Uterus (tissue), 4 donors: ENCODE results near the gene TRIM33. TPM values are rescaled to one million over a fixed set of nuclear protein-coding genes. Genes with fewer than 3 reads are reported as not detected.

ENCODE experiments used
- DNase-seq, 2 donors: peaks; one replicate each; pipeline ENCODE4 v3.0.0-alpha.2; 2019 to 2020
- H3K27ac ChIP-seq, 2 donors: fragments of 200-600 bp; sonication (generic); 1 replicate in 1 of 2; 2 replicates in 1 of 2; pipeline ENCODE4 v1.5.1; 2016 to 2018
- H3K27me3 ChIP-seq, 2 donors: fragments of 200-600 bp; sonication (generic); one replicate each; pipeline ENCODE4 v1.5.1; 2018 to 2019; ENCODE audit warnings: control low read depth in 1 of 2
- H3K36me3 ChIP-seq, 2 donors: fragments of 200-600 bp; sonication (generic); one replicate each; pipeline ENCODE4 v1.5.1; 2019; ENCODE audit warnings: control low read depth in 1 of 2
- H3K4me1 ChIP-seq, 2 donors: fragments of 200-600 bp; sonication (generic); one replicate each; pipeline ENCODE4 v1.5.1; 2018 to 2019; ENCODE audit warnings: control low read depth in 1 of 2
- H3K4me3 ChIP-seq, 2 donors: fragments of 200-600 bp; sonication (generic); 1 replicate in 1 of 2; 2 replicates in 1 of 2; pipeline ENCODE4 v1.5.1; 2018 to 2019; ENCODE audit warnings: mild to moderate bottlenecking in 1 of 2
- H3K9me3 ChIP-seq, 2 donors: fragments of 200-600 bp; sonication (generic); one replicate each; pipeline ENCODE4 v1.5.1; 2019; ENCODE audit warnings: control low read depth in 1 of 2
- CTCF ChIP-seq, 4 experiments: fragments of 200-600 bp in 2 of 4; fragments of 450-650 bp in 2 of 4; sonication (generic) in 2 of 4; IDR thresholded peaks; one replicate each; pipeline ENCODE4 v1.5.1; 2016 to 2019; ENCODE audit warnings: antibody characterized with exemption in 4 of 4, mild to moderate bottlenecking in 2 of 4, moderate library complexity in 1 of 4
- POLR2A ChIP-seq, 2 donors: fragments of 450-650 bp; IDR thresholded peaks; one replicate each; pipeline ENCODE4 v1.6.1; 2016; ENCODE audit warnings: antibody characterized with exemption in 2 of 2, mild to moderate bottlenecking in 1 of 2, moderate library complexity in 1 of 2
- intact Hi-C: fragments of 100-400 bp; cut with DNase I; formaldehyde crosslinking; loops from one replicate; pipeline ENCODE4 v1.15.1; 2023; ENCODE audit warnings: low total_unique reads
- total RNA-seq, 4 donors: library from RNA; depleted of rRNA in 3 of 4; stranded (reverse); fragments of >200 nt in 3 of 4; gene quantifications; one replicate each; pipeline versions ENCODE4 v1.1.0 to v1.2.4, GENCODE V29; 2014 to 2023
- donor health status: DM: yes; HTN: yes; CAD: no.

TRIM33 gene
- total RNA-seq, 4 donors from 2014 or later = 23.6 to 73.7 (median 50.8) TPM

DNA sequence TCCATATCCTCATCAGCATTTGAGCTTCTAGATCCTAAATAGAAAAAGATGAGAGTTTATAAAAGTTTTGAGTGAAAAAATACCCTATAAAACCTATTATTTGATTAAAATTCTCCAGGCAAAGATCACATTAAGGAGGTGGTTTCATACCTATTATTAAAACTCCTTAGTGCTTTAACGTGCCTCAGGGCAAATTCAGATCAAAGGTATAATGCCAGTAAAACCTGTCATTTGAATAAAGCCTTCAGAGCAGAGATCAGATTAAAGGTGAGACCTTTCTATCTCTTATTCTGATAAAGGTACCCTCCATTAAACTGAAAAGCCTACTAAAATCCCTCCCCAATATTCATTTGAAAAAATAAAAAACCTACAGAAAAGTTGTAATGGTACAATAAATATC is 34.3 kb upstream of the TRIM33 start:
- H3K27ac ChIP-seq = no peak overlapping the region
- H3K4me1 ChIP-seq = no peaks in the 10 kb centered on the region
- intact Hi-C loops = no loop called here
- H3K9me3 ChIP-seq = no peaks in the 10 kb centered on the region
- H3K27me3 ChIP-seq = no peaks in the 10 kb centered on the region
- no peaks in the 10 kb centered on the region for H3K36me3 ChIP-seq
- no peak overlapping the region for H3K4me3 ChIP-seq
- TF ChIP-seq POLR2A (IDR thresholded peaks at IDR 0.05) = no peak
- no peak for TF ChIP-seq CTCF (IDR thresholded peaks at IDR 0.05)
- no peak for DNase-seq

- TF ChIP-seq CTCF (IDR thresholded peaks at IDR 0.05) (no peak), POLR2A (IDR thresholded peaks at IDR 0.05) (no peak)
- no peak overlapping the region for H3K4me3 ChIP-seq
- H3K27me3 ChIP-seq = no peaks in the 10 kb centered on the region
- intact Hi-C loops = no loop called here
- H3K36me3 ChIP-seq = no peaks in the 10 kb centered on the region
- no peaks in the 10 kb centered on the region for H3K9me3 ChIP-seq
- no peak for DNase-seq
- H3K27ac ChIP-seq = no peak overlapping the region
- no peaks in the 10 kb centered on the region for H3K4me1 ChIP-seq
Observed at GRCh38 chr1:114540821-114541220, 29.8 kb upstream of the TRIM33 start.

DNA sequence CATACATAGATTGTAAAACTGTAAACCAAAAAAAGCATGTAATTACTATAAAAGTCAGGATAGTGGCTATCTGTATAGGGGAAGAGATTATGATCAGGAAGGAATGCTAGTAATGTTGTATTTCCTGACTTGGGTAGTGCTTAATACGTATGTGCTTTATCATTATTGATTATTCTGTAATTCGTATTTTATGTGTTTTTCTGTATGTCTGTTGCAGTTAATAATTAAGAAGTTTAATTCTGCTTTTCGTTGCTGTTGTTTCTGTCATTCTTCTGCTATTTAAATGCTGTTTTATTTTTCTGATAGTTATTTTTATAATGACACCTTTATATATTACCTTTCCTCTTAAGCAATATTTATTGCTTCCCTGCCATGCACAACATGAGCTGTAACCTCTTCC is 29.3 kb upstream of the TRIM33 start:
- Histone ChIP-seq H3K4me3 (no peak overlapping the region), H3K27me3 (no peaks in the 10 kb centered on the region), H3K36me3 (no peaks in the 10 kb centered on the region), H3K9me3 (no peaks in the 10 kb centered on the region), H3K27ac (no peak overlapping the region), H3K4me1 (no peaks in the 10 kb centered on the region)
- no peak for TF ChIP-seq POLR2A (IDR thresholded peaks at IDR 0.05)
- TF ChIP-seq CTCF (IDR thresholded peaks at IDR 0.05) = no peak
- DNase-seq = no peak
- intact Hi-C loops = no loop called here

GRCh38 chr1:114536043-114536442 is 25.0 kb upstream of the TRIM33 start:
- DNase-seq = no peak
- H3K4me1 ChIP-seq = no peaks in the 10 kb centered on the region
- no peaks in the 10 kb centered on the region for H3K9me3 ChIP-seq
- intact Hi-C loops = no loop called here
- H3K27ac ChIP-seq = no peak overlapping the region
- no peaks in the 10 kb centered on the region for H3K36me3 ChIP-seq
- no peak overlapping the region for H3K4me3 ChIP-seq
- H3K27me3 ChIP-seq = no peaks in the 10 kb centered on the region
- TF ChIP-seq CTCF (IDR thresholded peaks at IDR 0.05) = no peak
- no peak for TF ChIP-seq POLR2A (IDR thresholded peaks at IDR 0.05)

- Histone ChIP-seq H3K27me3 (no peaks in the 10 kb centered on the region), H3K4me3 (no peak overlapping the region), H3K27ac (no peak overlapping the region), H3K4me1 (no peaks in the 10 kb centered on the region), H3K9me3 (no peaks in the 10 kb centered on the region), H3K36me3 (no peaks in the 10 kb centered on the region)
- intact Hi-C loops = no loop called here
- DNase-seq = no peak
- TF ChIP-seq POLR2A (IDR thresholded peaks at IDR 0.05) (no peak), CTCF (IDR thresholded peaks at IDR 0.05) (no peak)
Observed at GRCh38 chr1:114535401-114535800, 24.4 kb upstream of the TRIM33 start.
